ENCODE results near the gene ADGRG6.

ADGRG6 gene

DNA sequence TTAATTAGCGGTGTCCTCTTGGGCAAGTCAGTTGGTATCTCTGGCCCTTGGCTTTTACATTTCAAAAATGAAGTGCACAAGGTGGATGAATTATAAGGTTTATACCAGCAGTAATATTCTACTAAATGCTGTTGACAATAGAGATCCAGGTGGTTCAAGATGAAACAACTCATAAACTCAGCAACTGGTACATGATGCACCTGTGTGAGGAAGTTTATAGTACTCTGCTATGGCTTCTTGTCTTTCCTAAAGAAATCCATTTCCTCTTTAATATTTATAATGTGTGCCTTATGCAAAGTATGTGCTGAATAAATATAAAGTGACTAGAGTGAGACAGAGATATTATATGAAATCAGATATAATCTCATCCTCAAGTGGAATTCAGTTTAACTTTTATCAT, 48.5 kb downstream of the ADGRG6 start:
- DNase-seq, result no peak

DNA sequence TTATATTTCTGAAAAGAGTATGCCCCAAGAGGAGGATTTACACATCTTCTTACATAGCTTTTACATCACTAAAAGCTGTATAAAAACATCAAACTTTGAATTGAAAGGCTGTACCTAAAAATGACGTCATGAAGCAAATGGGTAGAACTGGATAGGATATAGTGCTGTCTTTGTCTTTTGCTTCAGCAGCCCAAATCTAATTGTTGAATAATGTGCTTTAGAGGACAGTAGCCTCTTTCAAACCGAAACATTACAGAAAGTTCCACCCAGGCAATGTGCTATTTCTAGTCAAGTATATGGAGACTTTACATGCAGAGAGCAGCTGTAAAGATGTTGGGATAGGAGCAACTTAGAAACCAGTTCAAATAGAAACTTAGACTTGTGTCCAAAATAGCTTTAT, 51.9 kb downstream of the ADGRG6 start:
- no peak for DNase-seq

- DNase-seq, result no peak
These were observed 52.8 kb downstream of the ADGRG6 start for GRCh38 chr6:142354650-142355049.

GRCh38 chr6:142355520-142356174, 53.8 kb downstream of the ADGRG6 start:
- no peak for DNase-seq

DNA sequence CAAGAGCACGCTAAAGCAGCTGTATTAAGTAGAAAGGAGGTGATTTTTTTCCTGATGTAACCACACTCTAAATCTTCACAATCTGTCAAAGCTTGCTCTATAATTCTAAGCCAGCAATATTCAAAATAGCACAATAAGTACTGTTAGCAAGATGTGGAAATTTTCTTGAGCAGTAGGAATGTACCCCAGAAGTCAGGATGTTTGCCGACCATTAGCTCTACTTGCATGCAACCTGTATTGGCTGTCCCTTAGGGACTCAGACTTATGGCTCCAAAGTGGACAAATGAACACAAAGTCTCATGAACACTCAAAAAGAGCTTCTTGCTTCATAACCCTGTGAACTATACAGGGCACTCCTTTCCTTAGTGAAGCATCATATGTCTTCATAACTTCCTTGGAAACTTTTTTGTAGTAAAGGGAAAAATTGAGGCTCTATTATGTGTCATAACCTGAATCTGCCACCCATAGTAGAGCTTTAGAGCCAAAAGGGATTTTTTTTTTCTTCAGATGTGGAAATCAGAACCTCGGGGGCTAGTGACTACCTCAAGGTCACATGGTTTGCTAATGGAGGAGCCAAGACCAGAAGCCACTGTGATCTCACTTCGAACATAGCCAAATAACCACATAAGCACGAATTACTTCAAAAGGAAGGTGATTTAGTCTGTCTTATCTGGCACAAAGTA, 54.5 kb downstream of the ADGRG6 start:
- no peak for DNase-seq

DNA sequence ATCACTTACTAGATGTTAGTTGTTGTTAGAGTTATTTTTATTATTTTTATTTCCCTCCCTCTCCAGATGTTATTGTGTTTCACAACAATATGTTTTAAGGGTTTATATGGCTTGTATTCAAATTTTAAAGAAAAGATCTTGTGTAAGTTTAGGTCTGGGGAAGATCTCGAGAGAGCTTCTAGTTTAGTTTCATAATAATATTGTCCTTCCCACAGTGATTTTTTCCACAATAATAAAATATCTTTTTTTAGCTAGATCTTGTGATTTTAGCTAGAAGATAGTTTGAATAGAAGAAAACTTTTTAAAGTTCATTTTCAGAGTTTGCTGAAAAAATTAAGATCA, 55.0 kb downstream of the ADGRG6 start:
- no peak for DNase-seq

- no peak for DNase-seq
These were observed 56.1 kb downstream of the ADGRG6 start for GRCh38 chr6:142357879-142358278.

GRCh38 chr6:142359271-142359960, 57.6 kb downstream of the ADGRG6 start:
- no peak for DNase-seq

GRCh38 chr6:142361345-142361744, 59.5 kb downstream of the ADGRG6 start:
- no peak for DNase-seq

GRCh38 chr6:142361779-142362750, 60.3 kb downstream of the ADGRG6 start:
- DNase-seq, result no peak

DNA sequence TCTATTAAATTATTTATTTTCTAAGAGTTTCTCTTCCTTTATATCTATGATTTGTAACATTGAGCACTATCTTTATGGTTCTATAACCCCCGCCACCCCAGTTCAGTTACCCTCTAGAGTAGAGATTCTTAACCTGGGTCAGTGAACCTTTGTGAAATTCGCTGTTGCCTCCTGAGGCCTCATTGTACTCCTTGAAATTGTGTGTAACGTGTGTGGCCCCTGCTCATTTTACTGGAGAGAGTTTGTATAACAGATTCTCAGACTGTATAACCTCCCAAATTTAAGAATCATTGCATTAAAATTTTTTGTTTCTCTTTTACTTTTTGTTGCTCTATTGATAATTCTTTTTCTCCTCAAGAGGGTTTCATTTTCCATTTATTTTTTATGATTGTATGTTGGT, 65.3 kb downstream of the ADGRG6 start:
- DNase-seq, result no peak

DNA sequence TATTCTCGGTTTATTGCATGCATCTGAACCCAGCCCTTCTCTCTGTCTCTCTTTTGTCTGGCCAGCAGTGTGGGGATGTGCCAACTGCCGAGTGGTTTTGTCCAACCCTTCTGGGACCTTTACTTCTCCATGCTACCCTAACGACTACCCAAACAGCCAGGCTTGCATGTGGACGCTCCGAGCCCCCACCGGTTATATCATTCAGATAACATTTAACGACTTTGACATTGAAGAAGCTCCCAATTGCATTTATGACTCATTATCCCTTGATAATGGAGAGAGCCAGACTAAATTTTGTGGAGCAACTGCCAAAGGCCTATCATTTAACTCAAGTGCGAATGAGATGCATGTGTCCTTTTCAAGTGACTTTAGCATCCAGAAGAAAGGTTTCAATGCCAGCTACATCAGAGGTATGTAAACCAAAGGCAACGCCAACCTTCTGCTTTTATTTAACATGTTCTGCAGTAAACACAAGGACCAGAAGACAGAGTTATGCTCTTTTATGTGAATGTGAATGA, 65.8 kb downstream of the ADGRG6 start:
- DNase-seq, result no peak

GRCh38 chr6:142369266-142369665, 67.5 kb downstream of the ADGRG6 start:
- no peak for DNase-seq

- no peak for DNase-seq
These were observed 70.5 kb downstream of the ADGRG6 start for GRCh38 chr6:142372348-142372747.

DNA sequence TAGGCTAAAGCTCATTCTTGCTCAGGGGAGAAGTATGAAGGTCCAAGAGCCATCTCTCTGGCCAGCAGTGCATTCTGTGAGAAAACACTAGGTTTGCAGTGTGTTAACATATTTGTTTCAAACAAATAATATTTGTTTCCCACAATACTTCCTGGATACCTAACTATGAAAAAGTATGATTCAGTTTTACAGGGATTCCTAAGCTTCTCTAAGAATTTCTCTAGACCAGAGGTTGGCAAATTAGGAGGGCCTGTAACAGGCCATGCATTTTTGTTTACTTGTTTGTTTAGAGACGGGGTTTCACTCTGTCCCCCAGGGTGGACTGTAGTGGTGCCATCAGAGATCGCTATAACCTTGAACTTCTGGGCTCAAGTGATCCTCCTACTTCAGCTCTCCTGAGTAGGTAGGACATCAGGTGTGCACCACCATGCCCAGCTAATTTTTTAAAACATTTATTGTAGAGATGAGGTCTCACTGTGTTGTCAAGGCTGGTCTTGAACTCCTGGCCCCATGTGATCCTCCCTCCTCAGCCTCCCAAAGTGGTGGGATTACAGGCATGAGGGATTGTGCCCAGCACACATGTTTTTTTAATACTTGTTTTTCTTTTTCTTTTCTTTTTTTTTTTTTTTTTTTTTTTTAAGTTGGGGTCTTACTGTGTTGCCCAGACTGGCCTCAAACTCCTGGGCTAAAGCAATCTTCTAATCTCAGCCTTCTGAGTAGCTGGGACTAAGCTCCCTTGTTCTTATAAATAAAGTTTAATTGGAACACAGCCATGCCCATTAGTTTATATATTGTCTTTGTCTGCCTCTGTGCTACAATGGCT, 71.7 kb downstream of the ADGRG6 start:
- no peak for DNase-seq

DNA sequence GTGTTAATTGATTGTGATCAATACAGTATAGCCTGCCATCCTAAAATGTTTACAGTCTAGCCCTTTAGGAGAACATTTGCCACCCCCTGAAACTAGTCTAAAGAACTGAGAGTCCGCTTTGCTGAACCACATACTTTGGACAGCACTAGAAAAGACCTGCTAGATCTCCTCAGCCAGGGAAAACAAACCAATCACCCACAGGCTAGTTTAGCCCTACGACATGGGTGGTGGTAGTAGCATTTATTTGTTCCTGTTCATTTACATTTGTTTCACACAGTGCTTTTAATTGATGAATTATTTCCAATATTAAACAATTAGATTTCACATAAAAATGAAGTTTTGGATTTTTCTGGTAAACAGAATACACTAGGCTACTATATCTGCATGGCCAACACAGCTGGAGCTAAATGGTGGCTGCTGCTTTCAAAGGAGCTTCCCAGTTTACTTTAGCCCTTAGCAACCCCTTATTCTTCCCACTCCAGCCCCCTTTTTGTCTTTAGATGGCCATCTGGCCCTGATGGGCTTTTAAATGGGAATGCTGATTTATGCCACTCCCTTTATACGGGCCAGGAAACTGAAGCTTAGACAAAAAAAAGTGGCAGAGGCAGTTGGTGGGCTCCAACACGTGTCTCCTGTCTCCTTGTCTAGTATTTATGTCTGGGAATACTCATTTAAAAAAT, 72.4 kb downstream of the ADGRG6 start:
- no peak for DNase-seq

GRCh38 chr6:142374965-142375733, 73.3 kb downstream of the ADGRG6 start:
- DNase-seq, result no peak

DNA sequence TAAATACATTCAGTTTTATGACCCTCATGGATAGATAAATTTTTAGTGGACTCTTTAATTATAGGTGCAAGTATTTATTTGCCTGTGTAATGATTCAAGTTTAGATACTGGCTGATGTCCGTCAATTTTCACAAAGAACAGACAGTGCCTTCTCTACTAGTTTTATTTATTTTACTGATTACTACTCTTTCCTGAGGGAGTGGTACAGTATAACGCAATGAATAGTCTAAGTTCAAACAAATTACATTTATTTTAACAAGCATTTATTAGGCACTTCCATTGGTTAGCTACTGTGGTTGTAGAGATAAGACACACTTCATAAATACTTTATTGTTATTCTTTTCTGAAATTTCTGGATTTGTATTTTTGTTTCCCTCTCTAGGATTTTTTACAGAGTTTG, 74.3 kb downstream of the ADGRG6 start:
- no peak for DNase-seq

DNA sequence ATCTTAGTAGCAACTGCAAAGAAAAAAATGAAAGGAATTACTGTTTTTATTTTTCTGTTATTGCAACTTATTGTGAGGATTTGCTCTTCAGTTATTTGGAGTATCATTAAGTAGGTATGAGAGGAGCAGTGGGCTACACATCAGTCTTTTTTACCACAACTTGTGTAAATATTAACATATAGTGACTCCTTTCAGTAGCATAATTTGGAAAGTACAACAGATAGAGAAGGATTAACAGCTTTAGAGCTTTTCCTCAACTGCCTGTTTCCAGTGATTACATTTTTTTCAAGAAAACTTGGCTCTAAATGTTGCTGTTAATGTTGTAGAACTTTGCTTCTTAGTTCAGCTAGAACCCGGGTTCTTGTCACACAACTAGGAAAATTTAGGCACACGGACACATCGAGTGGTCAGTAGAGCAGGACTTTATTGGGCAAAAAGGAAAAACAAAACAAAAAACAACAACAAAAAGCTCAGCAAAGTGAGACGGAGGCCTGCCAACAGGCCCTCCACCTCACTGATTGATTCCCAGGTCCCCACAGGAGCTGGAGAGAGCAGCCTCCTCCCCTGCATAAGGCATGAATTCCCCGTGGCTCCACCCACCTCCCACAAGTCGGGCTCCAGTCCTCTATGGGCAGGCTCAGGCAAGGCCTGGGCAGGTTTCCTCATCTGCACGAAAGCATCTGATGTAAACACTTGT, 75.1 kb downstream of the ADGRG6 start:
- no peak for DNase-seq

- DNase-seq, result peak; percentile 14
These were observed 75.7 kb downstream of the ADGRG6 start for GRCh38 chr6:142377497-142377848.
